Measurements from ENCODE around the gene TTC28.

DNA sequence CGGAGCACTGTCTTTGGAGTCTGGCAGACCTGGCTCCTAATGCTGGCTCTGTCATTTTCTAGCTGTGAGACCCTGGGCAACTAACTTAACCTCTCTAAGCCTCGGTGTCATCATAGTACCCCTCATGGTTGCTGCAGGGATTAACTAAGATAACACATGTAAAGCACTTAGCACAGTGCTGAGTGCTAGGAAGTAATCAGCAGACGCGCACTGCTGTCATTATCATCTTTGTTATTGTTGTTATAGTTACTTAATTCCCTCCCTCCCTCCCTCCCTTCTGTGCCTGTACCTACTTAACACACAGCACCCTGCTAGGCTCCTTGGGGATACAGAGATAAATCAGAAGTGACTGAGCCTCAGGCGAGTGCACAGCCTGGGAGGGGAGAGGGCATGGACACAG lies 655.9 kb downstream of the TTC28 start:
- TF ChIP-seq ZNF274 (IDR thresholded peaks at IDR 0.05; ENCODE audit: low read depth, low read length) (no peak), YY1 (IDR thresholded peaks at IDR 0.05; ENCODE audit: insufficient read depth, insufficient read length) (no peak)
